Epithelial cell of esophagus (primary cell): ENCODE measurements around the gene GNS.

ENCODE experiments used
- DNase-seq: peaks from one replicate; pipeline ENCODE4 v3.0.0; 2010; ENCODE audit warnings: low read depth
- H3K4me3 ChIP-seq: 2 replicates; pipeline ENCODE4 v1.5.1; 2011; ENCODE audit warnings: mild to moderate bottlenecking, low read length, control low read depth
- CTCF ChIP-seq: IDR thresholded peaks from 2 replicates; pipeline ENCODE4 v1.5.1; 2011; ENCODE audit warnings: low read depth, mild to moderate bottlenecking, low read length, control low read depth, inconsistent platforms; ENCODE audit not compliant: insufficient read depth; ENCODE audit errors: missing control alignments

The GNS gene

GRCh38 chr12:64800640-64801039 lies 41.4 kb upstream of the GNS start:
- no peak overlapping the region for H3K4me3 ChIP-seq
- no peak for DNase-seq
- no peak for TF ChIP-seq CTCF

DNA sequence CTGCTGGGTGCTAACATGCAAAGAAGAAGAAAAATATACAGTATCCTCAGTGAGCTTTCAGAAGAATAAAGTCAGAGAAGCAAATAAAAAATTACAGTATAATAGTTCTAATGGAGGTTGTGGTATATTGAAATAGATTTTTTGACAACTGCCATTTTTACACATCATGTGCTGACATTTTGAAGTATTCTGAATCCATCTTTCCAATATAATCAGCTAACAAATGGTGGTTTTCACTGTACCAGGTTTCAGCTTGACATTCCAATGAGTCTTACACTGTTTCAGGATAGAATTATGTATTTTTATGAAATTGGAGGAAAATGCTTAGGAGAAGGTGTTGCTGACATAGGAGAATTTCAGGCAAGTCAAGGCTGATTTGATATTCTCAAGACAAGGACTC lies 39.0 kb upstream of the GNS start:
- TF ChIP-seq CTCF, result no peak
- no peak for DNase-seq
- H3K4me3 ChIP-seq, result no peak overlapping the region

DNA sequence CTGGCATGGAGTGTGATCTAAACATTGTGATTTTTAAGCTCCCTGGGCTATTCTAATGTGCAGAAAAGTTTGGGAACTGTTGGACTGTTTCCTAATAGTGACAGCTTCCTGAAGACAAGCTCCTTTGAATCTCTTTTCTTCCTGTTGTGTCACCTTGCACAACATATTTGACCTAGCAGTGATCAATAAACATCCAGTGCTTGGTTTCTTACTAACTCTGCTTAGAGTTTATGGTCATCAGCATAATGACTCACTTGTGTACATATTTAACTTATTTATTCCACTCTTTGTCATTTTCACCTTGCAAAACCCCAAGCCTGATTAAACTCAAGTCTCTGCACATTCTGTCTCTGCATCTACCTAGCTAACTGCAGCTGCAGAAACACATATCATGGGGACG lies 38.0 kb upstream of the GNS start:
- no peak overlapping the region for H3K4me3 ChIP-seq
- DNase-seq, result peak; percentile 34
- TF ChIP-seq CTCF, result no peak

GRCh38 chr12:64796205-64796845 lies 37.1 kb upstream of the GNS start:
- peak; percentile 96 for DNase-seq
- no peak overlapping the region for H3K4me3 ChIP-seq
- peak; percentile 78 for TF ChIP-seq CTCF

- H3K4me3 ChIP-seq, result no peak overlapping the region
- no peak for DNase-seq
- TF ChIP-seq CTCF, result no peak
Observed at GRCh38 chr12:64794305-64794704, 35.1 kb upstream of the GNS start.

DNA sequence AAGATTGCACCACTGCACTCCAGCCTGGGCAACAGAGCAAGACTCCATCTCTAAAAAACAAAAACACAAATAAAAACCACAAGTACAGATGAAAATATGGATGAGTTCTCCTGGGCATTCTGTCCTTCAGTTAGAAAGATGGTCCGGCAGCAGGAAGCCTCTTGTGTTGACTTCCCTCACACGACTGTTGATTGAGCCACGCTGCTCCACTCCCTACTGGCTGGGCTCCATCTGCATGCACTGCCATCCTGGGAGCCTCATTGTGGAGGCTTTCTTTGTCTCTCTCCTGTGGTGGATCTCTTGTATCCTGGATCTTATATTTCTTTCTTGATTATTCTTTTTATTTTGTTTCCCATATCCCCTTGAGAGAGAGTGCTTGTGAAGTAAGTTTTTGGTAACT lies 34.4 kb upstream of the GNS start:
- H3K4me3 ChIP-seq, result no peak overlapping the region
- DNase-seq, result no peak
- TF ChIP-seq CTCF, result no peak

GRCh38 chr12:64792128-64792527 lies 32.9 kb upstream of the GNS start:
- DNase-seq, result no peak
- no peak overlapping the region for H3K4me3 ChIP-seq
- TF ChIP-seq CTCF, result no peak
